Activated T-cell treated with anti-CD3 and anti-CD28 coated beads, Interleukin-2, amount 50 U/mL, for 4 hours (primary cell): Measurements from ENCODE around the gene TAAR1. TPM values are rescaled to one million over a fixed set of nuclear protein-coding genes. Genes with fewer than 3 reads are reported as not detected.
"Not testable (repeated sequence)": the region's sequence is repeated elsewhere in the genome, so short reads cannot be mapped to it uniquely, and the experiment has no call there.

Experiments used
- ATAC-seq, 2 donors: fragments of 200-7000 bp; cut with Tn5 transposase; one replicate each; pipeline ENCODE4 v1.10.0; 2021
- DNase-seq: peaks from one replicate; pipeline ENCODE4 v3.0.0-alpha.2; 2020
- H3K27me3 Mint-ChIP-seq: one replicate; pipeline ENCODE4 v1.8.0; 2021; ENCODE audit warnings: low read depth, mixed read lengths
- H3K36me3 Mint-ChIP-seq: one replicate; pipeline ENCODE4 v1.8.0; 2022; ENCODE audit warnings: mixed read lengths; ENCODE audit not compliant: insufficient read depth
- H3K4me1 Mint-ChIP-seq: one replicate; pipeline ENCODE4 v1.8.0; 2021; ENCODE audit warnings: low read depth, mixed read lengths
- H3K4me3 Mint-ChIP-seq: one replicate; pipeline ENCODE4 v1.8.0; 2021; ENCODE audit warnings: mild to moderate bottlenecking, moderate library complexity, mixed read lengths
- H3K9me3 Mint-ChIP-seq: one replicate; pipeline ENCODE4 v1.8.0; 2021; ENCODE audit warnings: mixed read lengths
- total RNA-seq, 3 donors: library from RNA; stranded (reverse); gene quantifications; one replicate each; pipeline ENCODE4 v1.2.1, GENCODE V29; 2021

TAAR1 gene
- total RNA-seq, 3 donors from 2014 or later, result not detected

- no peak for DNase-seq
- H3K4me3 Mint-ChIP-seq, result no peak overlapping the region
- no peak for ATAC-seq
Measured at GRCh38 chr6:132675002-132675401, 16.0 kb upstream of the TAAR1 start.

GRCh38 chr6:132673376-132674094 is 14.6 kb upstream of the TAAR1 start:
- Mint-ChIP-seq H3K4me3 (no peak overlapping the region), H3K36me3 (no peaks in the 10 kb centered on the region), H3K4me1 (peaks cover 5% of the 10 kb centered on the region), H3K9me3 (no peaks in the 10 kb centered on the region), H3K27me3 (peaks cover 11% of the 10 kb centered on the region)
- no peak for DNase-seq
- no peak for ATAC-seq

More at GRCh38 chr6:132675002-132675401, 16.0 kb upstream of the TAAR1 start:
- Mint-ChIP-seq H3K4me1 (peaks cover 2% of the 10 kb centered on the region), H3K36me3 (no peaks in the 10 kb centered on the region), H3K9me3 (no peaks in the 10 kb centered on the region), H3K27me3 (peaks cover 16% of the 10 kb centered on the region)

- no peaks in the 10 kb centered on the region for H3K9me3 Mint-ChIP-seq
- no peak for DNase-seq
- no peak overlapping the region for H3K4me3 Mint-ChIP-seq
- no peaks in the 10 kb centered on the region for H3K36me3 Mint-ChIP-seq
- H3K4me1 Mint-ChIP-seq, result peaks cover 5% of the 10 kb centered on the region
- ATAC-seq, result no peak
- H3K27me3 Mint-ChIP-seq, result peaks cover 4% of the 10 kb centered on the region
Measured at GRCh38 chr6:132671295-132671694, 12.3 kb upstream of the TAAR1 start.

- Mint-ChIP-seq H3K4me3 (no peak overlapping the region), H3K9me3 (no peaks in the 10 kb centered on the region), H3K4me1 (peaks cover 2% of the 10 kb centered on the region), H3K36me3 (no peaks in the 10 kb centered on the region), H3K27me3 (peaks cover 4% of the 10 kb centered on the region)
- peak; percentile 30 to 62 for ATAC-seq
- no peak for DNase-seq
Measured at GRCh38 chr6:132669690-132670291, 10.8 kb upstream of the TAAR1 start.

GRCh38 chr6:132666118-132666517 is 7.1 kb upstream of the TAAR1 start:
- ATAC-seq, result no peak
- Mint-ChIP-seq H3K4me1 (peaks cover 2% of the 10 kb centered on the region), H3K9me3 (no peaks in the 10 kb centered on the region), H3K36me3 (no peaks in the 10 kb centered on the region), H3K27me3 (peaks cover 3% of the 10 kb centered on the region), H3K4me3 (no peak overlapping the region)
- no peak for DNase-seq

GRCh38 chr6:132664309-132665034 is 5.5 kb upstream of the TAAR1 start:
- Mint-ChIP-seq H3K36me3 (no peaks in the 10 kb centered on the region), H3K4me3 (no peak overlapping the region), H3K27me3 (no peaks in the 10 kb centered on the region), H3K9me3 (no peaks in the 10 kb centered on the region), H3K4me1 (no peaks in the 10 kb centered on the region)
- ATAC-seq (no peak), DNase-seq (no peak)

GRCh38 chr6:132663661-132664060 is 4.7 kb upstream of the TAAR1 start:
- no peaks in the 10 kb centered on the region for H3K27me3 Mint-ChIP-seq
- no peaks in the 10 kb centered on the region for H3K4me1 Mint-ChIP-seq
- no peaks in the 10 kb centered on the region for H3K36me3 Mint-ChIP-seq
- no peaks in the 10 kb centered on the region for H3K9me3 Mint-ChIP-seq
- ATAC-seq, result no peak
- H3K4me3 Mint-ChIP-seq, result no peak overlapping the region
- DNase-seq, result no peak

GRCh38 chr6:132661906-132662305 is 2.9 kb upstream of the TAAR1 start:
- DNase-seq, result no peak
- Mint-ChIP-seq H3K9me3 (no peaks in the 10 kb centered on the region), H3K4me3 (no peak overlapping the region), H3K4me1 (no peaks in the 10 kb centered on the region), H3K36me3 (no peaks in the 10 kb centered on the region), H3K27me3 (no peaks in the 10 kb centered on the region)
- ATAC-seq, result no peak

GRCh38 chr6:132651062-132651461 is 7.9 kb downstream of the TAAR1 start:
- Mint-ChIP-seq H3K4me1 (peaks cover 2% of the 10 kb centered on the region), H3K36me3 (no peaks in the 10 kb centered on the region), H3K9me3 (no peaks in the 10 kb centered on the region), H3K4me3 (no peak overlapping the region), H3K27me3 (no peaks in the 10 kb centered on the region)
- ATAC-seq (no peak), DNase-seq (no peak)

- peaks cover 2% of the 10 kb centered on the region for H3K4me1 Mint-ChIP-seq
Measured at GRCh38 chr6:132650429-132650828, 8.6 kb downstream of the TAAR1 start.

GRCh38 chr6:132648828-132649227 is 10.2 kb downstream of the TAAR1 start:
- Mint-ChIP-seq H3K9me3 (no peaks in the 10 kb centered on the region), H3K4me1 (peaks cover 2% of the 10 kb centered on the region), H3K4me3 (no peak overlapping the region), H3K27me3 (no peaks in the 10 kb centered on the region), H3K36me3 (no peaks in the 10 kb centered on the region)
- DNase-seq, result no peak
- no peak for ATAC-seq

More at GRCh38 chr6:132650429-132650828, 8.6 kb downstream of the TAAR1 start:
- ATAC-seq, result no peak
- H3K9me3 Mint-ChIP-seq, result no peaks in the 10 kb centered on the region
- H3K36me3 Mint-ChIP-seq, result no peaks in the 10 kb centered on the region
- H3K27me3 Mint-ChIP-seq, result no peaks in the 10 kb centered on the region
- no peak for DNase-seq
- no peak overlapping the region for H3K4me3 Mint-ChIP-seq

- H3K4me3 Mint-ChIP-seq, result no peak overlapping the region
- no peak for DNase-seq
- peak in 1 of 2 donors; percentile 54 for ATAC-seq
- no peaks in the 10 kb centered on the region for H3K27me3 Mint-ChIP-seq
- H3K9me3 Mint-ChIP-seq, result no peaks in the 10 kb centered on the region
- H3K36me3 Mint-ChIP-seq, result no peaks in the 10 kb centered on the region
- peaks cover 2% of the 10 kb centered on the region for H3K4me1 Mint-ChIP-seq
Measured at GRCh38 chr6:132648356-132648755, 10.6 kb downstream of the TAAR1 start.

GRCh38 chr6:132643547-132643946 is 15.4 kb downstream of the TAAR1 start:
- DNase-seq, result no peak
- Mint-ChIP-seq H3K9me3 (no peaks in the 10 kb centered on the region), H3K4me1 (peaks cover 1% of the 10 kb centered on the region)

GRCh38 chr6:132637135-132637534 is 21.8 kb downstream of the TAAR1 start:
- peaks cover 36% of the 10 kb centered on the region for H3K27me3 Mint-ChIP-seq
- not testable (repeated sequence) for H3K4me1 Mint-ChIP-seq, H3K9me3 Mint-ChIP-seq, H3K36me3 Mint-ChIP-seq, DNase-seq, ATAC-seq, H3K4me3 Mint-ChIP-seq

More at GRCh38 chr6:132643547-132643946, 15.4 kb downstream of the TAAR1 start:
- H3K36me3 Mint-ChIP-seq, result no peaks in the 10 kb centered on the region
- H3K27me3 Mint-ChIP-seq, result peaks cover 4% of the 10 kb centered on the region
- ATAC-seq, result no peak
- H3K4me3 Mint-ChIP-seq, result no peak overlapping the region
